MCF 10A (cell line): ENCODE data around the gene ARHGAP9. TPM values are rescaled to one million over a fixed set of nuclear protein-coding genes. Genes with fewer than 3 reads are reported as not detected.

Experiments used
- BruUV-seq: library from RNA; stranded (reverse); fragments of 400-500 nt; replicated peaks from 2 replicates; lab custom pipeline; 2021; lab: Mats Ljungman, UMichigan
- CTCF ChIA-PET: fragments of 300-600 bp; sonication (Branson Sonifier 250); formaldehyde crosslinking; extraction: SDS; loops from one replicate; lab custom pipeline; 2021; ENCODE audit warnings: antibody characterized with exemption, inconsistent platforms; lab: Yijun Ruan, JAX
- POLR2A ChIA-PET: fragments of 300-600, 350-650 bp; sonication (Branson Sonifier 250); formaldehyde crosslinking; extraction: SDS; loops from one replicate; lab custom pipeline; 2020; ENCODE audit warnings: antibody characterized with exemption, inconsistent platforms; lab: Yijun Ruan, JAX
- DNase-seq: peaks from one replicate; pipeline ENCODE4 v3.0.0-alpha.2; 2018; ENCODE audit not compliant: unreplicated experiment
- H3K27ac Mint-ChIP-seq: one replicate; pipeline ENCODE4 v1.8.0; 2022; ENCODE audit warnings: mild to moderate bottlenecking, low read depth, mixed read lengths; ENCODE audit not compliant: unreplicated experiment
- H3K27me3 Mint-ChIP-seq: one replicate; pipeline ENCODE4 v1.8.0; 2022; ENCODE audit warnings: mixed read lengths; ENCODE audit not compliant: insufficient read depth, unreplicated experiment
- H3K36me3 Mint-ChIP-seq: one replicate; pipeline ENCODE4 v1.8.0; 2022; ENCODE audit warnings: mild to moderate bottlenecking, moderate library complexity, mixed read lengths; ENCODE audit not compliant: insufficient read depth, unreplicated experiment
- H3K4me1 Mint-ChIP-seq: one replicate; pipeline ENCODE4 v1.8.0; 2022; ENCODE audit warnings: mixed read lengths; ENCODE audit not compliant: insufficient read depth, unreplicated experiment
- H3K4me3 Mint-ChIP-seq: one replicate; pipeline ENCODE4 v1.8.0; 2022; ENCODE audit warnings: mild to moderate bottlenecking, moderate library complexity, mixed read lengths; ENCODE audit not compliant: unreplicated experiment
- H3K9me3 Mint-ChIP-seq: one replicate; pipeline ENCODE4 v1.8.0; 2022; ENCODE audit warnings: mixed read lengths; ENCODE audit not compliant: unreplicated experiment
- CTCF ChIP-seq: fragments of 200-600 bp; IDR thresholded peaks from one replicate; pipeline ENCODE4 v1.8.0; 2022; ENCODE audit warnings: antibody characterized with exemption, mild to moderate bottlenecking; ENCODE audit not compliant: unreplicated experiment
- intact Hi-C: fragments of 100-400 bp; cut with micrococcal nuclease; formaldehyde crosslinking; loops from 2 replicates; pipeline ENCODE4 v1.14.1; 2022
- total RNA-seq: library from RNA; stranded (reverse); gene quantifications from 2 replicates; pipeline ENCODE4 v1.2.3, GENCODE V29; 2022

Gene ARHGAP9
- total RNA-seq, 1 experiment from 2014 or later = 1.1 TPM

GRCh38 chr12:57489157-57489641, 9.5 kb upstream of the ARHGAP9 start:
- DNase-seq = no peak
- Mint-ChIP-seq H3K27me3 (no peaks in the 10 kb centered on the region), H3K4me1 (peaks cover 15% of the 10 kb centered on the region), H3K36me3 (peaks cover 48% of the 10 kb centered on the region), H3K9me3 (no peaks in the 10 kb centered on the region), H3K4me3 (peak overlapping the region; percentile 92), H3K27ac (peak overlapping the region; percentile 87)
- ChIA-PET CTCF (interaction anchor here (0.7 to 1.0 kb wide), 4 partner anchors 19 to 142 kb away, joined by 3 to 4 read pairs (median 3); no protein-coding TSS in a partner anchor), POLR2A (interaction anchor here (0.6 to 2.1 kb wide), 8 partner anchors 16 to 263 kb away, joined by 3 to 10 read pairs (median 4); partner anchors contain the start of genes CDK4, DCTN2 and DDIT3)
- BruUV-seq = TSS peak; percentile 35
- intact Hi-C loops = no loop called here
- TF ChIP-seq CTCF = no peak

GRCh38 chr12:57488402-57489156, 8.9 kb upstream of the ARHGAP9 start:
- DNase-seq = no peak
- TF ChIP-seq CTCF = no peak
- intact Hi-C loops = no loop called here
- Mint-ChIP-seq H3K9me3 (no peaks in the 10 kb centered on the region), H3K4me1 (peaks cover 15% of the 10 kb centered on the region), H3K36me3 (peaks cover 43% of the 10 kb centered on the region), H3K27me3 (peaks cover 3% of the 10 kb centered on the region), H3K4me3 (peak overlapping the region; percentile 92), H3K27ac (peak overlapping the region; percentile 87)
- ChIA-PET CTCF (interaction anchor here (0.7 to 1.0 kb wide), 3 partner anchors 19 to 141 kb away, joined by 3 read pairs; no protein-coding TSS in a partner anchor), POLR2A (interaction anchor here (0.6 to 2.1 kb wide), 8 partner anchors 16 to 359 kb away, joined by 3 to 10 read pairs (median 4); partner anchors contain the start of genes DCTN2 and DDIT3)
- no TSS peak for BruUV-seq

GRCh38 chr12:57487597-57488401, 8.1 kb upstream of the ARHGAP9 start, which contains the start of gene MARS1:
Gene MARS1 (plus strand): TSS chr12:57488068. CDS start chr12:57488091, 23 bp downstream.
- H3K27me3 Mint-ChIP-seq = peaks cover 10% of the 10 kb centered on the region
- BruUV-seq = no TSS peak
- ChIA-PET POLR2A (interaction anchor here (0.6 to 1.7 kb wide), 8 partner anchors 17 to 359 kb away, joined by 3 to 7 read pairs (median 3); partner anchors contain the start of gene DCTN2), CTCF (interaction anchor here (0.6 to 1.7 kb wide), 7 partner anchors 11 to 272 kb away, joined by 3 to 4 read pairs (median 3); no protein-coding TSS in a partner anchor)
- peak within 1 kb of the TSS; percentile 87 for H3K27ac Mint-ChIP-seq
- peaks cover 38% of the 10 kb centered on the region for H3K36me3 Mint-ChIP-seq
- peak; percentile 98 for DNase-seq
- peaks cover 20% of the 10 kb centered on the region for H3K4me1 Mint-ChIP-seq
- peak within 1 kb of the TSS; percentile 92 for H3K4me3 Mint-ChIP-seq
- TF ChIP-seq CTCF = no peak
- H3K9me3 Mint-ChIP-seq = no peaks in the 10 kb centered on the region
- intact Hi-C loops = no loop called here
